CD4-positive, alpha-beta T cell treated with Interleukin-17A for 1 hour (primary cell): ENCODE results near the gene TRAPPC2.

Source experiments
- DNase-seq: peaks from one replicate; pipeline ENCODE4 v3.0.0-alpha.2; 2020

The TRAPPC2 gene

GRCh38 chrX:13734278-13735172, at the start of gene TRAPPC2, which contains the start of gene OFD1:
Gene TRAPPC2, minus strand, starts transcription at chrX:13734620. Its CDS starts 14,657 bp downstream, at chrX:13719963.
Gene OFD1, plus strand, starts transcription at chrX:13734748. Its CDS starts 324 bp downstream, at chrX:13735072.
- DNase-seq = peak; percentile 95

- DNase-seq = no peak
Measured at GRCh38 chrX:13780868-13781427, 46.5 kb upstream of the TRAPPC2 start.

GRCh38 chrX:13778916-13779315, 44.5 kb upstream of the TRAPPC2 start:
- no peak for DNase-seq

- DNase-seq = no peak
Measured at GRCh38 chrX:13776387-13776786, 42.0 kb upstream of the TRAPPC2 start.

- DNase-seq = no peak
Measured at GRCh38 chrX:13775837-13776236, 41.4 kb upstream of the TRAPPC2 start.

- no peak for DNase-seq
Measured at GRCh38 chrX:13774696-13775095, 40.3 kb upstream of the TRAPPC2 start.

GRCh38 chrX:13770013-13770535, 35.7 kb upstream of the TRAPPC2 start:
- no peak for DNase-seq

GRCh38 chrX:13768939-13769338, 34.5 kb upstream of the TRAPPC2 start:
- no peak for DNase-seq

GRCh38 chrX:13764765-13765164, 30.3 kb upstream of the TRAPPC2 start:
- DNase-seq = no peak

- no peak for DNase-seq
Measured at GRCh38 chrX:13764281-13764680, 29.9 kb upstream of the TRAPPC2 start.

GRCh38 chrX:13763489-13763888, 29.1 kb upstream of the TRAPPC2 start:
- no peak for DNase-seq

GRCh38 chrX:13761606-13762414, 27.4 kb upstream of the TRAPPC2 start:
- DNase-seq = no peak

GRCh38 chrX:13760426-13760825, 26.0 kb upstream of the TRAPPC2 start:
- no peak for DNase-seq

- no peak for DNase-seq
Measured at GRCh38 chrX:13759152-13759718, 24.8 kb upstream of the TRAPPC2 start.

- no peak for DNase-seq
Measured at GRCh38 chrX:13756381-13756780, 22.0 kb upstream of the TRAPPC2 start.

GRCh38 chrX:13755254-13755653, 20.8 kb upstream of the TRAPPC2 start:
- peak; percentile 35 for DNase-seq

- DNase-seq = no peak
Measured at GRCh38 chrX:13754765-13755164, 20.3 kb upstream of the TRAPPC2 start.

- no peak for DNase-seq
Measured at GRCh38 chrX:13752646-13753045, 18.2 kb upstream of the TRAPPC2 start.

- DNase-seq = no peak
Measured at GRCh38 chrX:13752141-13752540, 17.7 kb upstream of the TRAPPC2 start.

GRCh38 chrX:13750812-13751211, 16.4 kb upstream of the TRAPPC2 start:
- DNase-seq = no peak

- DNase-seq = peak; percentile 64
Measured at GRCh38 chrX:13750204-13750603, 15.8 kb upstream of the TRAPPC2 start.

GRCh38 chrX:13748486-13748885, 14.1 kb upstream of the TRAPPC2 start:
- no peak for DNase-seq

GRCh38 chrX:13747836-13748235, 13.4 kb upstream of the TRAPPC2 start:
- DNase-seq = peak; percentile 58
